Stimulated activated CD8-positive, alpha-beta memory T cell treated with anti-CD3 and anti-CD28 coated beads, Interleukin-4, amount 100 ng/mL, for 24 hours (primary cell): ENCODE measurements around the gene ZNF780B.

Experiments used
- DNase-seq: peaks from one replicate; pipeline ENCODE4 v3.0.0-alpha.2; 2020; ENCODE audit warnings: low read depth

ZNF780B gene

DNA sequence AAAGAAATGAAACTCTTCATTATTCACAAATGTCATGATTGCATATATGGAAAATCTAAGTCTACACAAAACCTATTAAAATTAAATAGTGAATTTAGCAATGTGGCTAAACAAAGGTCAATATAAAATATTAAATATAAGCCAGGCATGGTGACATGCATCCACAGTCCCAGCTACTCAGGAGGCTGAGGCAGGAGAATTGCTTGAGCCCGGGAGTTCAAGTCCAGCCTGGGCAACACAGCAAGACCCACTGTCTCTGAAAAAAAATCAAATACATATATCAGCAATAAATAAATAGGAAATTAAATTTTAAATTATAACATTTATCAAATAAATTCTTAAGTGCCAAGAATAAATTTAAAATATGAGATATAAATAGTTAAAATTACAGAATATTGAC lies 73.1 kb downstream of the ZNF780B start:
- DNase-seq: no peak
